HEK293T (cell line): ENCODE results near the gene BMPR1B.
"Not testable (repeated sequence)": the region's sequence is repeated elsewhere in the genome, so short reads cannot be mapped to it uniquely, and the experiment has no call there.

Experiments used
- FOXK2 ChIP-seq: fragments of 450-650 bp; IDR thresholded peaks from 2 replicates; pipeline ENCODE4 v1.6.1; 2016; ENCODE audit warnings: mild to moderate bottlenecking
- SP1 ChIP-seq: fragments of 450-650 bp; IDR thresholded peaks from 2 replicates; pipeline ENCODE4 v1.6.1; 2017

DNA sequence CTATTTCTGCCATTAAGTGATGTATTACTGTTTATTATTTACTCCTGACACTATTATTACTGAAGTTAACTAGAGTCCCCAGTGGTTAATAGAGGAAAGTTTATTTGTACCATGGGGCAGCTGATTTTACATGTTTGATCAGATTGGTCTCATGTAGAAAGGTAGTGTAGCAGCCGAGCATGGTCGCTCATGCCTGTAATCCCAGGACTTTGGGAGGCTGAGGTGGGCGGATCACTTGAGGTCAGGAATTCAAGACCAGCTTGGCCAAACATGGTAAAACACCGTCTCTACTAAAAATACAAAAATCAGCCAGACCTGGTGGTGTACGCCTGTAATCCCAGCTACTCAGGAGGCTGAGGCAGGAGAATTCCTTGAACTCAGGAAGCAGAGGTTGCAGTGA lies 74.6 kb downstream of the BMPR1B start:
- not testable (repeated sequence) for TF ChIP-seq SP1, FOXK2
